Vagina (tissue), 2 donors: ENCODE results near the gene DNAJC21. TPM values are rescaled to one million over a fixed set of nuclear protein-coding genes. Genes with fewer than 3 reads are reported as not detected.
"Not testable (repeated sequence)": the region's sequence is repeated elsewhere in the genome, so short reads cannot be mapped to it uniquely, and the experiment has no call there.

ENCODE experiments used
- DNase-seq, 2 donors: peaks; one replicate each; pipeline ENCODE4 v3.0.0-alpha.2; 2017; ENCODE audit errors: extremely low spot score in 2 of 2
- H3K27ac ChIP-seq: fragments of 200-600 bp; sonication (generic); one replicate; pipeline ENCODE4 v1.5.1; 2019
- H3K27me3 ChIP-seq: fragments of 200-600 bp; sonication (generic); one replicate; pipeline ENCODE4 v1.5.1; 2019
- H3K36me3 ChIP-seq, 2 donors: fragments of 200-600 bp; sonication (generic); one replicate each; pipeline ENCODE4 v1.5.1; 2017 to 2019
- H3K4me1 ChIP-seq: fragments of 200-600 bp; sonication (generic); one replicate; pipeline ENCODE4 v1.5.1; 2019
- H3K4me3 ChIP-seq, 2 donors: fragments of 200-600 bp; sonication (generic); 1 replicate in 1 of 2; 2 replicates in 1 of 2; pipeline ENCODE4 v1.5.1; 2016 to 2019
- H3K9me3 ChIP-seq: fragments of 200-600 bp; sonication (generic); one replicate; pipeline ENCODE4 v1.5.1; 2019
- CTCF ChIP-seq, 3 experiments: fragments of 450-650 bp in 2 of 3; fragments of 200-600 bp in 1 of 3; sonication (generic) in 1 of 3; IDR thresholded peaks; one replicate each; pipeline ENCODE4 v1.5.1; 2017 to 2019; ENCODE audit warnings: antibody characterized with exemption in 3 of 3, mild to moderate bottlenecking in 2 of 3, moderate library complexity in 2 of 3
- POLR2A ChIP-seq, 2 donors: fragments of 450-650 bp; IDR thresholded peaks; one replicate each; pipeline ENCODE4 v1.6.1; 2017; ENCODE audit warnings: antibody characterized with exemption in 2 of 2, mild to moderate bottlenecking in 2 of 2, moderate library complexity in 2 of 2
- POLR2AphosphoS5 ChIP-seq, 2 donors: sonication (generic); formaldehyde crosslinking; IDR thresholded peaks; one replicate each; pipeline ENCODE4 v1.9.0; 2017; ENCODE audit warnings: antibody characterized with exemption in 2 of 2, mild to moderate bottlenecking in 2 of 2, low read depth in 1 of 2; ENCODE audit not compliant: insufficient read depth in 1 of 2
- intact Hi-C: fragments of 100-400 bp; cut with DNase I; formaldehyde crosslinking; loops from one replicate; pipeline ENCODE4 v1.15.1; 2023
- total RNA-seq: library from RNA; depleted of rRNA; stranded (reverse); fragments of >200 nt; gene quantifications from one replicate; pipeline ENCODE4 v1.2.3, GENCODE V29; 2016

DNAJC21 gene
- total RNA-seq, 1 donor from 2014 or later, result 38.5 TPM

GRCh38 chr5:34916518-34916917 lies 12.8 kb upstream of the DNAJC21 start:
- Histone ChIP-seq H3K27ac (no peak overlapping the region), H3K4me3 (peak overlapping the region; percentile 98 to 99), H3K36me3 (peaks cover 0 to 26% of the 10 kb centered on the region in 2 donors), H3K9me3 (no peaks in the 10 kb centered on the region), H3K4me1 (peaks cover 41% of the 10 kb centered on the region), H3K27me3 (no peaks in the 10 kb centered on the region)
- intact Hi-C loops, result no loop called here
- DNase-seq, result no peak
- no peak for TF ChIP-seq POLR2AphosphoS5 (IDR thresholded peaks at IDR 0.05; ENCODE audit: insufficient read depth in 1 of 2, low read depth in 1 of 2)
- TF ChIP-seq POLR2A (IDR thresholded peaks at IDR 0.05), result no peak
- no peak for TF ChIP-seq CTCF (IDR thresholded peaks at IDR 0.05)

GRCh38 chr5:34918025-34918424 lies 11.3 kb upstream of the DNAJC21 start:
- Histone ChIP-seq H3K27me3 (no peaks in the 10 kb centered on the region), H3K4me1 (peaks cover 41% of the 10 kb centered on the region), H3K4me3 (no peak overlapping the region), H3K9me3 (no peaks in the 10 kb centered on the region), H3K27ac (no peak overlapping the region), H3K36me3 (peaks cover 0 to 36% of the 10 kb centered on the region in 2 donors)
- DNase-seq, result no peak
- intact Hi-C loops, result no loop called here
- TF ChIP-seq POLR2A (IDR thresholded peaks at IDR 0.05), result no peak
- no peak for TF ChIP-seq CTCF (IDR thresholded peaks at IDR 0.05)
- TF ChIP-seq POLR2AphosphoS5 (IDR thresholded peaks at IDR 0.05; ENCODE audit: insufficient read depth in 1 of 2, low read depth in 1 of 2), result no peak

GRCh38 chr5:34919077-34919476 lies 10.3 kb upstream of the DNAJC21 start:
- DNase-seq, result no peak
- no peak for TF ChIP-seq POLR2A (IDR thresholded peaks at IDR 0.05)
- no peak for TF ChIP-seq CTCF (IDR thresholded peaks at IDR 0.05)
- no peak for TF ChIP-seq POLR2AphosphoS5 (IDR thresholded peaks at IDR 0.05; ENCODE audit: insufficient read depth in 1 of 2, low read depth in 1 of 2)
- peaks cover 0 to 46% of the 10 kb centered on the region in 2 donors for H3K36me3 ChIP-seq
- H3K4me1 ChIP-seq, result peaks cover 36% of the 10 kb centered on the region
- intact Hi-C loops, result no loop called here
- no peak overlapping the region for H3K27ac ChIP-seq
- no peak overlapping the region for H3K4me3 ChIP-seq
- H3K9me3 ChIP-seq, result no peaks in the 10 kb centered on the region
- H3K27me3 ChIP-seq, result no peaks in the 10 kb centered on the region

GRCh38 chr5:34923256-34923655 lies 6.1 kb upstream of the DNAJC21 start:
- H3K4me3 ChIP-seq, H3K9me3 ChIP-seq, intact Hi-C loops, DNase-seq, H3K27ac ChIP-seq, H3K27me3 ChIP-seq: not testable (repeated sequence)
- Histone ChIP-seq H3K4me1 (peaks cover 13% of the 10 kb centered on the region), H3K36me3 (peaks cover 0 to 73% of the 10 kb centered on the region in 2 donors)

- intact Hi-C loops, result no loop called here
- Histone ChIP-seq H3K9me3 (no peaks in the 10 kb centered on the region), H3K4me1 (peaks cover 12% of the 10 kb centered on the region), H3K36me3 (peaks cover 0 to 73% of the 10 kb centered on the region in 2 donors), H3K27ac (no peak overlapping the region), H3K4me3 (no peak overlapping the region), H3K27me3 (no peaks in the 10 kb centered on the region)
- peak in 1 of 2 donors; percentile 63 for TF ChIP-seq POLR2AphosphoS5 (IDR thresholded peaks at IDR 0.05; ENCODE audit: insufficient read depth in 1 of 2, low read depth in 1 of 2)
- TF ChIP-seq CTCF (IDR thresholded peaks at IDR 0.05), result no peak
- TF ChIP-seq POLR2A (IDR thresholded peaks at IDR 0.05), result no peak
- DNase-seq, result no peak
These were observed 5.5 kb upstream of the DNAJC21 start for GRCh38 chr5:34923694-34924461.
